DOHH2 (cell line): Measurements from ENCODE around the gene MEGF11.

Source experiments
- EZH2phosphoT487 ChIP-seq: fragments of 200-600 bp; sonication (generic); IDR thresholded peaks from 2 replicates; pipeline ENCODE4 v1.6.1; 2017; ENCODE audit warnings: borderline replicate concordance, mild to moderate bottlenecking, antibody characterized with exemption, low read length, moderate library complexity, mixed read lengths
- TF ChIP-seq, protein P1 (sequence below): fragments of 200-600 bp; sonication (generic); IDR thresholded peaks from one replicate; pipeline ENCODE4 v1.5.1; 2014; ENCODE audit warnings: antibody characterized with exemption, mild to moderate bottlenecking, low read depth, low read length; ENCODE audit not compliant: poor library complexity, severe bottlenecking

DNA sequence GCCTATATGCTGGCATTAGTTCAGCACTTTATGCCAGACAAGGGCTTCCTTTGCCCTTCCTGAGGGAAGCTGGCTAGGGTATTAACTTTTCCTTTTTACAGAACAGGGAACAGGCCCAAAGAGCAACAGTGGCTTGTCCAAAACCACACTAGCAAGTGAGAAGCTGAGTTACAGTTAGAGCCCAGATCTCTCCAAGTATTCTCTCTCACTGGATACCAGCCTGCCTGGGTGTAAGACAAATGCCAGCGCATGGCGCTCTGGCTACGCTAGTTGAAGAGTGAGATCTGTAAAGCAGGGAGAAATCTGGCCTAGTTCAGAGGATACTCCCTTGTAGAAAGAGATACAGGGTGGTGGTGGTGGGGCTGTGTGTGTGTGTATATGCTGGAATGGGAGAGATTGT lies 345.9 kb downstream of the MEGF11 start:
- TF ChIP-seq, protein P1, sequence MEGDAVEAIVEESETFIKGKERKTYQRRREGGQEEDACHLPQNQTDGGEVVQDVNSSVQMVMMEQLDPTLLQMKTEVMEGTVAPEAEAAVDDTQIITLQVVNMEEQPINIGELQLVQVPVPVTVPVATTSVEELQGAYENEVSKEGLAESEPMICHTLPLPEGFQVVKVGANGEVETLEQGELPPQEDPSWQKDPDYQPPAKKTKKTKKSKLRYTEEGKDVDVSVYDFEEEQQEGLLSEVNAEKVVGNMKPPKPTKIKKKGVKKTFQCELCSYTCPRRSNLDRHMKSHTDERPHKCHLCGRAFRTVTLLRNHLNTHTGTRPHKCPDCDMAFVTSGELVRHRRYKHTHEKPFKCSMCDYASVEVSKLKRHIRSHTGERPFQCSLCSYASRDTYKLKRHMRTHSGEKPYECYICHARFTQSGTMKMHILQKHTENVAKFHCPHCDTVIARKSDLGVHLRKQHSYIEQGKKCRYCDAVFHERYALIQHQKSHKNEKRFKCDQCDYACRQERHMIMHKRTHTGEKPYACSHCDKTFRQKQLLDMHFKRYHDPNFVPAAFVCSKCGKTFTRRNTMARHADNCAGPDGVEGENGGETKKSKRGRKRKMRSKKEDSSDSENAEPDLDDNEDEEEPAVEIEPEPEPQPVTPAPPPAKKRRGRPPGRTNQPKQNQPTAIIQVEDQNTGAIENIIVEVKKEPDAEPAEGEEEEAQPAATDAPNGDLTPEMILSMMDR, result no peak
- TF ChIP-seq EZH2phosphoT487, result no peak
